AG08396 (cell line): Measurements from ENCODE around the gene HESX1.

Source experiments
- DNase-seq: peaks from one replicate; pipeline ENCODE4 v3.0.0; 2012; ENCODE audit warnings: low spot score, mixed read lengths

HESX1 gene

GRCh38 chr3:57199895-57200297, at the start of gene HESX1:
Gene HESX1 (minus strand): TSS chr3:57199978. CDS start chr3:57199918, 60 bp downstream.
- no peak for DNase-seq

- no peak for DNase-seq
Observed at GRCh38 chr3:57244946-57245345, 45.2 kb upstream of the HESX1 start.

GRCh38 chr3:57234613-57235575, 35.1 kb upstream of the HESX1 start:
- no peak for DNase-seq

- DNase-seq: no peak
Observed at GRCh38 chr3:57233799-57234198, 34.0 kb upstream of the HESX1 start.

- no peak for DNase-seq
Observed at GRCh38 chr3:57230006-57230405, 30.2 kb upstream of the HESX1 start.

- peak; percentile 62 for DNase-seq
Observed at GRCh38 chr3:57227930-57228751, 28.4 kb upstream of the HESX1 start.

- peak; percentile 99 for DNase-seq
Observed at GRCh38 chr3:57227204-57227929, 27.6 kb upstream of the HESX1 start, which contains the start of gene APPL1. Gene APPL1 (plus strand): TSS chr3:57227729. CDS start chr3:57227884, 155 bp downstream.

GRCh38 chr3:57226176-57226575, 26.4 kb upstream of the HESX1 start:
- DNase-seq: no peak

- DNase-seq: no peak
Observed at GRCh38 chr3:57224856-57225255, 25.1 kb upstream of the HESX1 start.

- DNase-seq: no peak
Observed at GRCh38 chr3:57221883-57222282, 22.1 kb upstream of the HESX1 start.

- no peak for DNase-seq
Observed at GRCh38 chr3:57206423-57206822, 6.6 kb upstream of the HESX1 start.

- DNase-seq: no peak
Observed at GRCh38 chr3:57194641-57195040, 5.1 kb downstream of the HESX1 start.

GRCh38 chr3:57192028-57192427, 7.8 kb downstream of the HESX1 start:
- no peak for DNase-seq

- no peak for DNase-seq
Observed at GRCh38 chr3:57184526-57184925, 15.3 kb downstream of the HESX1 start.

- no peak for DNase-seq
Observed at GRCh38 chr3:57179580-57180410, 20.0 kb downstream of the HESX1 start.

GRCh38 chr3:57176045-57176444, 23.7 kb downstream of the HESX1 start:
- DNase-seq: no peak

GRCh38 chr3:57173687-57174086, 26.1 kb downstream of the HESX1 start:
- DNase-seq: no peak

- no peak for DNase-seq
Observed at GRCh38 chr3:57170946-57171345, 28.8 kb downstream of the HESX1 start.

GRCh38 chr3:57169872-57170623, 29.7 kb downstream of the HESX1 start:
- DNase-seq: peak; percentile 76

GRCh38 chr3:57169108-57169507, 30.7 kb downstream of the HESX1 start:
- DNase-seq: no peak
